BLaER1 treated with 17β-estradiol and CSF1 and Interleukin-3, amounts not matched to agents 10 nM and 100 nM (cell line): ENCODE data around the gene TPSB2.
"Not testable (repeated sequence)": the region's sequence is repeated elsewhere in the genome, so short reads cannot be mapped to it uniquely, and the experiment has no call there.

ENCODE experiments used
- H3K27ac ChIP-seq, 11 experiments: shearing (Covaris generic); formaldehyde crosslinking; 2 replicates each; pipeline ENCODE4 v1.8.1; 2022
- H3K27me3 ChIP-seq, 11 experiments: shearing (Covaris generic); formaldehyde crosslinking; 2 replicates each; pipeline ENCODE4 v1.8.1; 2022
- H3K36me3 ChIP-seq, 11 experiments: shearing (Covaris generic); formaldehyde crosslinking; 2 replicates each; pipeline ENCODE4 v1.8.1; 2022
- H3K4me1 ChIP-seq, 10 experiments: shearing (Covaris generic); formaldehyde crosslinking; 2 replicates each; pipeline ENCODE4 v1.8.1; 2022
- H3K4me2 ChIP-seq, 11 experiments: shearing (Covaris generic); formaldehyde crosslinking; 2 replicates each; pipeline ENCODE4 v1.8.1; 2022
- H3K4me3 ChIP-seq, 10 experiments: shearing (Covaris generic); formaldehyde crosslinking; 2 replicates each; pipeline ENCODE4 v1.8.1; 2022
- H3K9ac ChIP-seq, 11 experiments: shearing (Covaris generic); formaldehyde crosslinking; 2 replicates each; pipeline ENCODE4 v1.8.1; 2022
- H3K9me3 ChIP-seq, 11 experiments: shearing (Covaris generic); formaldehyde crosslinking; replicated peaks in 1 of 11; 2 replicates each; pipeline ENCODE4 v1.8.1; 2022
- H4K20me1 ChIP-seq, 11 experiments: shearing (Covaris generic); formaldehyde crosslinking; 2 replicates each; pipeline ENCODE4 v1.8.1; 2022
- Cebpa-rat ChIP-seq, 11 experiments: shearing (Covaris generic); IDR thresholded peaks; 2 replicates each; pipeline ENCODE4 v1.8.1; 2022

TPSB2 gene

GRCh38 chr16:1258225-1258600 is 28.2 kb upstream of the TPSB2 start:
- Histone ChIP-seq H3K4me1 (peaks cover 0 to 27% (median 18%) of the 10 kb centered on the region in 10 experiments; a peak in 13 of 20 replicates), H3K27me3 (peaks cover 61 to 71% (median 65%) of the 10 kb centered on the region in 11 experiments), H3K9ac (no peak overlapping the region), H3K4me2 (no peak overlapping the region), H4K20me1 (peaks cover 0 to 57% (median 24%) of the 10 kb centered on the region in 11 experiments; a peak in 15 of 22 replicates), H3K4me3 (no peak overlapping the region), H3K36me3 (no peaks in the 10 kb centered on the region), H3K27ac (no peak overlapping the region), H3K9me3 (no peaks in the 10 kb centered on the region)
- TF ChIP-seq Cebpa-rat (IDR thresholded peaks at IDR 0.05): no peak

GRCh38 chr16:1257561-1258224 is 27.7 kb upstream of the TPSB2 start:
- Histone ChIP-seq H4K20me1 (peaks cover 0 to 52% (median 24%) of the 10 kb centered on the region in 11 experiments; a peak in 15 of 22 replicates), H3K36me3 (no peaks in the 10 kb centered on the region), H3K9me3 (no peaks in the 10 kb centered on the region), H3K4me1 (peaks cover 0 to 27% (median 18%) of the 10 kb centered on the region in 10 experiments; a peak in 13 of 20 replicates), H3K4me3 (no peak overlapping the region), H3K27me3 (peaks cover 56 to 68% (median 59%) of the 10 kb centered on the region in 11 experiments), H3K27ac (no peak overlapping the region), H3K9ac (no peak overlapping the region), H3K4me2 (no peak overlapping the region)
- TF ChIP-seq Cebpa-rat (IDR thresholded peaks at IDR 0.05): no peak

GRCh38 chr16:1256874-1257322 is 26.9 kb upstream of the TPSB2 start:
- H4K20me1 ChIP-seq: peaks cover 0 to 44% (median 24%) of the 10 kb centered on the region in 11 experiments; a peak in 15 of 22 replicates
- H3K27me3 ChIP-seq: peaks cover 48 to 60% (median 52%) of the 10 kb centered on the region in 11 experiments
- no peak for TF ChIP-seq Cebpa-rat (IDR thresholded peaks at IDR 0.05)
- H3K9me3 ChIP-seq: no peaks in the 10 kb centered on the region
- H3K4me1 ChIP-seq: peaks cover 0 to 27% (median 18%) of the 10 kb centered on the region in 10 experiments; a peak in 13 of 20 replicates
- no peak overlapping the region for H3K4me3 ChIP-seq
- H3K36me3 ChIP-seq: no peaks in the 10 kb centered on the region
- H3K9ac ChIP-seq: no peak overlapping the region
- no peak overlapping the region for H3K4me2 ChIP-seq
- H3K27ac ChIP-seq: no peak overlapping the region

DNA sequence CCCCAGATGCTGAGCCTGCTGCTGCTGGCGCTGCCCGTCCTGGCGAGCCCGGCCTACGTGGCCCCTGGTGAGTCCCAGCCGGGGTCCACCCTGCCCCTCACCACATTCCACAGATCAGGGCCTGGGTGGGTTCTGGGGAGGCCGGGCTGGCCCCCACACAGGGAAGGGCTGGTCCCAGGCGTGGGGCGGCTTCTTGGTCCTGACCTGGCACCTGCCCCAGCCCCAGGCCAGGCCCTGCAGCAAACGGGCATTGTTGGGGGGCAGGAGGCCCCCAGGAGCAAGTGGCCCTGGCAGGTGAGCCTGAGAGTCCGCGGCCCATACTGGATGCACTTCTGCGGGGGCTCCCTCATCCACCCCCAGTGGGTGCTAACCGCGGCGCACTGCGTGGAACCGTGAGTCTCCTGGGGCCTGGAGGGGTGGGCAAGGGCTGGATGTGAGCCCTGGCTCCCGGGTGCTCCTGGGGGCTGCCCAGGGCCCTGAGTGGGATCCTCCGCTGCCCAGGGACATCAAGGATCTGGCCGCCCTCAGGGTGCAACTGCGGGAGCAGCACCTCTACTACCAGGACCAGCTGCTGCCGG is 26.4 kb upstream of the TPSB2 start:
- Histone ChIP-seq H3K4me1 (peaks cover 0 to 26% (median 17%) of the 10 kb centered on the region in 10 experiments; a peak in 13 of 20 replicates), H3K4me2 (peak overlapping the region in 2 of 11 experiments; percentile 34 to 57; a peak in 1 of 22 replicates), H3K27me3 (peaks cover 43 to 55% (median 46%) of the 10 kb centered on the region in 11 experiments), H4K20me1 (peaks cover 0 to 39% (median 20%) of the 10 kb centered on the region in 11 experiments; a peak in 15 of 22 replicates)
- H3K4me3 ChIP-seq, H3K9ac ChIP-seq, H3K27ac ChIP-seq, H3K36me3 ChIP-seq, H3K9me3 ChIP-seq: not testable (repeated sequence)

DNA sequence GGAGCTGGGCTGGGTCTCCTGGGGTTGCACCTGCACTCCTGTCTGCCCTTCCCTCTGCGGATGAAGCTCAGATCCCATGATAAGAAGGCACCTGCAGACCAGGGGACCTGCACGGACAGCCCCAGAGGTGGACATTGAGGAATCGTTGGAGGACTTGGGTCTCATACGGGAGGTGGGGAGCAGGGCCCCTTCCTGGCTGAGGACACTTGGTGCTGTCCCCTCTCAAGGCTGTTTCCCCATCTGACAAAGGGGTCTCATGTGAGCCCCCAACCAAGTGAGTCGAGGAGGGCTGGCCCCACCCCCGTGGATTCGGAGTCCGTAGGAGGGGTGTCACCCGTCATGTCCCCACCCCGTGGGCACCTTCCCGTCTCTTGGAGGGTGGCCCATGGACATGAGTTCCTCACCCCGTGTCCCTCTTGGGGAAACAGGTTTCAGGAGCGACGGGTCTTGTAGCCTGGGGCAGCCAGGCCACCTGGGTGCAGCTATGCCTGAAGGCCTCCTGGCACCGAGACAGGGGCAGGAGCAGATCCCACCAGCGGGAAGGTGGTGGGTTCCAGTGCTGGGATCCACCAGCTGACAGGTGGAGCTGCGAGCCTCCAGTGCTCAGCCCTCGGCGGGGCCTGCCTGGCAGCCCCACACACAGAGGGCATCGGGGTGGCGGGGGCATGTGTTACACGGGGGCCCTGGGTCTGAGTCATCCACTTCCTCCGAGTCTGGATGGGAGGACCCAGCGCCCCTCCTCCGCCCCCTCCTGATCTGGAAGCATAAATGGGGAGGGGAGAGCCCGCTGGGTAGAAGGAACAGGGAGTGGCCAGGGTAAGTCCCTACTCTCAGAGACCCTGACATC is 25.5 kb upstream of the TPSB2 start, which contains the start of gene TPSD1:
Gene TPSD1, plus strand, starts transcription at position 794 of the 847 bp plus-strand sequence. CDS start 212 bp downstream, outside the sequence.
- not testable (repeated sequence) for H3K36me3 ChIP-seq, H3K9me3 ChIP-seq, H3K9ac ChIP-seq, H3K27ac ChIP-seq, H3K4me3 ChIP-seq
- Histone ChIP-seq H3K4me2 (peak within 1 kb of the TSS in 6 of 11 experiments; percentile 11 to 57 (median 35); a peak in 9 of 22 replicates), H4K20me1 (peaks cover 0 to 30% (median 16%) of the 10 kb centered on the region in 11 experiments; a peak in 14 of 22 replicates), H3K4me1 (peaks cover 0 to 22% (median 13%) of the 10 kb centered on the region in 10 experiments; a peak in 13 of 20 replicates), H3K27me3 (peaks cover 34 to 50% (median 38%) of the 10 kb centered on the region in 11 experiments)

GRCh38 chr16:1254821-1255220 is 24.8 kb upstream of the TPSB2 start:
- not testable (repeated sequence) for H3K27ac ChIP-seq, H3K4me3 ChIP-seq, H3K9ac ChIP-seq, H3K4me2 ChIP-seq, H3K36me3 ChIP-seq, H3K9me3 ChIP-seq
- Histone ChIP-seq H3K27me3 (peaks cover 27 to 43% (median 31%) of the 10 kb centered on the region in 11 experiments), H3K4me1 (peaks cover 0 to 22% (median 13%) of the 10 kb centered on the region in 10 experiments; a peak in 13 of 20 replicates), H4K20me1 (peaks cover 0 to 23% (median 10%) of the 10 kb centered on the region in 11 experiments; a peak in 12 of 22 replicates)

DNA sequence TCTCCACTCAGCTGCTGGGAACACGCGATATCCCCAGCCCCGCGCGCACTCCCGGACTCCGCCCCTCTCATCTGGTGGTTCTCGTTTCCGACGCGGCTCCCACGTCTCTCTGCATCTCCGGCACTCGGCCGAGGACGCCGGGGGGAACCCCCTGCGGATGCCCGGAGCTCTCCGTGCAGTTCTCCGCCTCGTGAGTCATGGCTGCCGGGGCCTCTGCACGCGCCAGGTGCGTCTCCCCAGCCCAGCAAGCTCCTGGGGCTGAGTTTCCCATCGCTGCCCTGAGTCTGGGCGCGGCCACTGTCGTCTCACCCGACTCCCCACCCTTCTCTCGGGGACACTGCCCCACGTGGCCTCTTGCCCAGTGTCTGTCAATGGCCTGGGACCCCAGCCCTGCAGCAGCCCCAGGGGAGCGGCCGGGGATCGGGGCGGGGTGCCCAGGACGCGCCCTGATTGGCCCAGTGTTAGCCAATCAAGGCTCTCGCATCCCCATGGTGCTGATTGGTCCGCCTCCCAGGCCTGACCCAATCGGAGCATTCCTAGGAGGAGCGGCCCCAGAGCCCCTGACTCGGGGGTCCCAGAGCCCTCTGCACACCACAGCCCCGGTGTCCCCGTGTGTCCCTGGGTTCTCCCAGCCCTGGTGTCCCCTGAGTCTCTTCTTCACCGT is 23.8 kb upstream of the TPSB2 start:
- Histone ChIP-seq H4K20me1 (peaks cover 0 to 15% (median under 1%) of the 10 kb centered on the region in 11 experiments; a peak in 7 of 22 replicates), H3K27me3 (peaks cover 17 to 33% (median 21%) of the 10 kb centered on the region in 11 experiments), H3K4me1 (peaks cover 0 to 15% (median 6%) of the 10 kb centered on the region in 10 experiments; a peak in 13 of 20 replicates)
- not testable (repeated sequence) for H3K9me3 ChIP-seq, H3K9ac ChIP-seq, H3K4me2 ChIP-seq, H3K27ac ChIP-seq, H3K36me3 ChIP-seq, H3K4me3 ChIP-seq

GRCh38 chr16:1249031-1249755 is 19.2 kb upstream of the TPSB2 start:
- H3K27me3 ChIP-seq: not testable (repeated sequence)

DNA sequence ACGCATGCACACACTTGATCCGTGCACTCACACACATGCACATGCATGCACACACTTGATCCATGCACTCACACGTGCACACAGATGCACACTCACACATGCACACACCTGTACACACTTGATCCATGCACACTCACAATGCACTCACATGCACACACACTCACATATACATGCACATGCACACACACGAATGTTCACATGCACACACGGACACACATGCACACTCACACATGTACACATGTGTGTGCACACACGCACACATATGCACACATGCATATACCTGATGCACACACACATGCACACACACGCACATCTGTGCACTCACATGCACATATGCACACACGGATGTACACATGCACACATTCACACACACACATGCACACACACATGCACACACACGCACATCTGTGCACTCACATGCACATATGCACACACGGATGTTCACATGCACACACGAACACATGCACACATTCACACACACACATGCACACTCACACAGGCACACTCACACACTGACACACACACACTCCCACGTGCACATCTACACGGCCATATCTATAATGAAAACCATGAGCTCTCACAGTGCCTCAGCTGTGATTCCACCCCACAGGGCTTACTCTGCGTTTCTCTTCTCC is 18.0 kb upstream of the TPSB2 start:
- not testable (repeated sequence) for H3K4me3 ChIP-seq, H3K9ac ChIP-seq, H3K27ac ChIP-seq, H3K9me3 ChIP-seq, H3K36me3 ChIP-seq, H3K27me3 ChIP-seq, H4K20me1 ChIP-seq, H3K4me2 ChIP-seq
- peaks cover 7 to 28% (median 22%) of the 10 kb centered on the region in 10 experiments; a peak in 17 of 20 replicates for H3K4me1 ChIP-seq

More at GRCh38 chr16:1249031-1249755, 19.2 kb upstream of the TPSB2 start:
- H3K9ac ChIP-seq, H3K36me3 ChIP-seq, H4K20me1 ChIP-seq, H3K4me3 ChIP-seq, H3K4me2 ChIP-seq, H3K9me3 ChIP-seq, H3K27ac ChIP-seq: not testable (repeated sequence)
- peaks cover 7 to 28% (median 22%) of the 10 kb centered on the region in 10 experiments; a peak in 17 of 20 replicates for H3K4me1 ChIP-seq
